Nephron (organoid): ENCODE data around the gene ENTPD8.

ENCODE experiments used
- H3K27ac Mint-ChIP-seq, 3 experiments: 2 replicates each; pipeline ENCODE4 v1.8.0; 2020; ENCODE audit warnings: mixed read lengths in 3 of 3, mild to moderate bottlenecking in 2 of 3, moderate library complexity in 1 of 3
- H3K27me3 Mint-ChIP-seq: 2 replicates; pipeline ENCODE4 v1.8.0; 2021; ENCODE audit warnings: low read depth, mild to moderate bottlenecking, moderate library complexity, mixed read lengths
- H3K36me3 Mint-ChIP-seq: 2 replicates; pipeline ENCODE4 v1.8.0; 2020; ENCODE audit warnings: low read depth, mixed read lengths
- H3K4me1 Mint-ChIP-seq: 2 replicates; pipeline ENCODE4 v1.8.0; 2020; ENCODE audit warnings: mixed read lengths
- H3K4me3 Mint-ChIP-seq, 3 experiments: 2 replicates each; pipeline ENCODE4 v1.8.0; 2020; ENCODE audit warnings: mild to moderate bottlenecking in 3 of 3, mixed read lengths in 3 of 3, moderate library complexity in 2 of 3
- H3K9me3 Mint-ChIP-seq: 2 replicates; pipeline ENCODE4 v1.8.0; 2020; ENCODE audit warnings: mixed read lengths
- TF ChIP-seq, protein P1 (sequence below), 3 experiments: fragments of 200-600 bp; sonication (generic); IDR thresholded peaks; one replicate each; pipeline ENCODE4 v1.5.0; 2021; ENCODE audit warnings: antibody characterized with exemption in 3 of 3; ENCODE audit not compliant: unreplicated experiment in 3 of 3

ENTPD8 gene

DNA sequence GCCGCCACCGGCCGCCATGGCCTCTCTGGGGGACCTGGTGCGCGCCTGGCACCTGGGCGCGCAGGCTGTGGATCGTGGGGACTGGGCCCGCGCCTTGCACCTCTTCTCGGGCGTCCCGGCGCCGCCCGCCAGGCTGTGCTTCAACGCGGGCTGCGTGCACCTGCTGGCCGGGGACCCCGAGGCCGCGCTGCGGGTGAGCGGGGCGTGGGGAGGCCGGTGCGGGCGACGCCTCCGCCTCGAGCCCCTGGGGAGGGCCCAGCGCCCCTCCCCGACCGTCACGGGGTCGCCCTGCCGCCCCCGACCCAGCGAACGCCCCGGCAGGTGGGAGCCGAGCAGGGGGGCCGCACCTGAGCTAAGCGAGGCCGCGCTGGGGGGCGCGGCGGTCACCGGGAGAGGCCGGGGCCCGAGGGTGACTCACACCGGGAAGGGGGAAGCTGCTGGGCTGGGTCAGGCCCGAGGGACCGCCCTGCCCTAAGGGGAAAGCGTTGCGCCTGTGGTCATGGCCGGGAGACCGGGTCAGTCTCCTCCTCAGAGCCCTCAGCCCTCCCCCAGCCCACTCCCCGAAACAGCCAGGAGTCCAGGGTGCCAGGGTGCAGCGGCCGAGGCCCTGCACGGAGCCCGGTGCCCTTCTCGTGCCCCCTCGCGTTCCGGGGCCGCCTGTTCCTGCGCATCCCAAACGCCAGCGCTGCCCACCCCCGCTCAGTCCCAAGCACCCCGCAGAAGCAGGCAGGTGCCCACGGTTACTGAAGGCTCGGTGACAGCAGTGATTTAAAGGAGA is 17.5 kb downstream of the ENTPD8 start:
- TF ChIP-seq, protein P1, sequence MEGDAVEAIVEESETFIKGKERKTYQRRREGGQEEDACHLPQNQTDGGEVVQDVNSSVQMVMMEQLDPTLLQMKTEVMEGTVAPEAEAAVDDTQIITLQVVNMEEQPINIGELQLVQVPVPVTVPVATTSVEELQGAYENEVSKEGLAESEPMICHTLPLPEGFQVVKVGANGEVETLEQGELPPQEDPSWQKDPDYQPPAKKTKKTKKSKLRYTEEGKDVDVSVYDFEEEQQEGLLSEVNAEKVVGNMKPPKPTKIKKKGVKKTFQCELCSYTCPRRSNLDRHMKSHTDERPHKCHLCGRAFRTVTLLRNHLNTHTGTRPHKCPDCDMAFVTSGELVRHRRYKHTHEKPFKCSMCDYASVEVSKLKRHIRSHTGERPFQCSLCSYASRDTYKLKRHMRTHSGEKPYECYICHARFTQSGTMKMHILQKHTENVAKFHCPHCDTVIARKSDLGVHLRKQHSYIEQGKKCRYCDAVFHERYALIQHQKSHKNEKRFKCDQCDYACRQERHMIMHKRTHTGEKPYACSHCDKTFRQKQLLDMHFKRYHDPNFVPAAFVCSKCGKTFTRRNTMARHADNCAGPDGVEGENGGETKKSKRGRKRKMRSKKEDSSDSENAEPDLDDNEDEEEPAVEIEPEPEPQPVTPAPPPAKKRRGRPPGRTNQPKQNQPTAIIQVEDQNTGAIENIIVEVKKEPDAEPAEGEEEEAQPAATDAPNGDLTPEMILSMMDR (IDR thresholded peaks at IDR 0.05; ENCODE audit: unreplicated experiment in 3 of 3), result peak in 1 of 3 experiments; percentile 40
- Mint-ChIP-seq H3K36me3 (no peaks in the 10 kb centered on the region), H3K27me3 (no peaks in the 10 kb centered on the region), H3K27ac (no peak overlapping the region), H3K4me3 (peak overlapping the region; percentile 77 to 85 (median 84)), H3K9me3 (no peaks in the 10 kb centered on the region), H3K4me1 (peaks cover 11% of the 10 kb centered on the region)

DNA sequence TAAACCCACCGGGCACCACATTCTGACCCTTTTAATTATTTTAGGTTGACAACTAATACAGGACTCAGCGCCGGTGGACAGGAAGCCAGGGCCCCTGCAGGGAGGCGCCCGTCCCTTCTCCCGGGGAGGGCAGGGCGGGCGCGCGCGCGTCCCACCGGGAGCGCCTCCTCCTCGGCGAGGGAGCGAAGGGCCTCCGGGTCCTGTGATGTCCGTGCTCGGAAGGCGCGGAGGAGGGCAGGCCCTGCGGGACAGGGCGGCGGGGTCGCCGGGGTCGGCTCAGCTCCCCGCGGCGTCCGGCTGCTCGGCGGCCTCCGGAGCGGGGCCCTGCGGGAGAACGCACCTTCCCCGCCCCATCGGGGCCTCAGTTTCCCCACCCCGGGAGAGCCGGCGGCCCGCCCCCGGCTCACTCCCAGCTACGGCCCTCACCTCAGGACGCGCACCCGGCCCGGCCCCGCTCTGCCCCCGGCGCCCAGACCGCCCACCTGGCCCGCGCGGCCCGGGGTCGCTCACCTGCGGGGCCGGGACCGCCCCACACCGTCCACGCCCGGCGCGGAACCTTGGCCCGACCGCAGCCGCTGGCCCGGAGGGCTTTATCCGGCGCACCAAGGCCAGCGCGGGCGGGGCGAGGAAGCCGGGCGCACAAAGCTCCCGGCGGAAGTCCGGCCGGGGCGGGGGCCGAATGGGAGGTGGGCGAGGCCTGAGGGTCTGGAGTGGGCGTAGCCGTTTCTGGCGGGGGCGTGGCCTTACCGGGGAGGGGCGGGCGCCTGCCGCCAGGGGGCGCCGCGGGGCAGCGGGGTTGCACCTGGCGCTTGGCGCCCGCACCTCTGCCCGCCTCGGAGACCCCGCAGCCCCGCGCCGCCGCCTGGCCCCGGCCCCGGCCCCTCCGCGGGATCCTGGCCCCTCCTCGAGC is 18.3 kb downstream of the ENTPD8 start, which contains the start of the genes EXD3 and NOXA1:
TSS of gene EXD3 (minus strand) at position 559 of the 910 bp plus-strand sequence. CDS start 27,805 bp downstream, outside the sequence.
TSS of gene NOXA1 (plus strand) at position 790 of the 910 bp plus-strand sequence. CDS start 137 bp downstream, outside the sequence.
- H3K4me1 Mint-ChIP-seq, result peaks cover 11% of the 10 kb centered on the region
- H3K36me3 Mint-ChIP-seq, result no peaks in the 10 kb centered on the region
- H3K4me3 Mint-ChIP-seq, result peak within 1 kb of the TSS; percentile 88 to 91 (median 88)
- H3K27me3 Mint-ChIP-seq, result no peaks in the 10 kb centered on the region
- TF ChIP-seq, protein P1 (IDR thresholded peaks at IDR 0.05; ENCODE audit: unreplicated experiment in 3 of 3), result peak; percentile 39 to 60 (median 56)
- peak within 1 kb of the TSS; percentile 22 to 53 (median 33) for H3K27ac Mint-ChIP-seq
- no peaks in the 10 kb centered on the region for H3K9me3 Mint-ChIP-seq

DNA sequence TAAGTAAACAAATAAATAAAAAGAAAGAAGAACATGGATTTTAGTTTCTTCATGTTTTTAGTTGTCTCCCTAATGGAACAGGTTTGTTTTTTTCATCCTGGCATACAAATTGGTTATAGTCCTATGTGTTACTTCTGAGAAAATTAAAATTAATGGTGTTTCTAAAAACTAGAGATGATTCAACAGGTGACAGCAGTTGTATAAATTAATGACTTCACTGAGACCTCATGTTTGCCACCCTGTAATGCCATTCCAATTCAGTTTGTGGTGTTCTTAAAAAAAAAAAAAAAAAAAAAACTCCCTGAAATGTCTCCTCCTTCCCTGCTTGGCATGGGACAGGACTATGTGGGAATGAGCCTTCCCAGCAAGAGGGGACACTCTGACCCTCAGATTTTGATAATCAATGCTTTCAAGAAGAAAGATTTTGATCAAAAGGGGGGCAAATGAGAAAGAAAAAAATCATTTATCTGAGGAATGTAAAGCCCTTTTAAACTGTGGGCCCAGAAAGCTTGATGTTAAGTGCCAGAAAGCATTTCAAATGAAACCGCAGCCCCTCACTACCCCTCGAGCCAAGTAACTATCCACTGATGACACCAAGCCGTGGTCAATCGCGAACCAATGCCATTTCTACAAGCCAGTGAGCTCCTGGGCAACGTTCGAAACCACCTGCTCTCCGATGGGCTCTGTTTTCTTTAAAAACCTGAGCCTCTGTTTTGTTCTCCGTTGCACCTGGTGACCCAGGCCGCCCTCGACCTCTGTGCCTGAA is 19.1 kb downstream of the ENTPD8 start:
- Mint-ChIP-seq H3K9me3 (no peaks in the 10 kb centered on the region), H3K27me3 (no peaks in the 10 kb centered on the region), H3K36me3 (no peaks in the 10 kb centered on the region), H3K4me3 (peak overlapping the region; percentile 88 to 91 (median 88)), H3K27ac (peak overlapping the region; percentile 22 to 33 (median 30)), H3K4me1 (peaks cover 11% of the 10 kb centered on the region)
- TF ChIP-seq, protein P1 (IDR thresholded peaks at IDR 0.05; ENCODE audit: unreplicated experiment in 3 of 3), result no peak

DNA sequence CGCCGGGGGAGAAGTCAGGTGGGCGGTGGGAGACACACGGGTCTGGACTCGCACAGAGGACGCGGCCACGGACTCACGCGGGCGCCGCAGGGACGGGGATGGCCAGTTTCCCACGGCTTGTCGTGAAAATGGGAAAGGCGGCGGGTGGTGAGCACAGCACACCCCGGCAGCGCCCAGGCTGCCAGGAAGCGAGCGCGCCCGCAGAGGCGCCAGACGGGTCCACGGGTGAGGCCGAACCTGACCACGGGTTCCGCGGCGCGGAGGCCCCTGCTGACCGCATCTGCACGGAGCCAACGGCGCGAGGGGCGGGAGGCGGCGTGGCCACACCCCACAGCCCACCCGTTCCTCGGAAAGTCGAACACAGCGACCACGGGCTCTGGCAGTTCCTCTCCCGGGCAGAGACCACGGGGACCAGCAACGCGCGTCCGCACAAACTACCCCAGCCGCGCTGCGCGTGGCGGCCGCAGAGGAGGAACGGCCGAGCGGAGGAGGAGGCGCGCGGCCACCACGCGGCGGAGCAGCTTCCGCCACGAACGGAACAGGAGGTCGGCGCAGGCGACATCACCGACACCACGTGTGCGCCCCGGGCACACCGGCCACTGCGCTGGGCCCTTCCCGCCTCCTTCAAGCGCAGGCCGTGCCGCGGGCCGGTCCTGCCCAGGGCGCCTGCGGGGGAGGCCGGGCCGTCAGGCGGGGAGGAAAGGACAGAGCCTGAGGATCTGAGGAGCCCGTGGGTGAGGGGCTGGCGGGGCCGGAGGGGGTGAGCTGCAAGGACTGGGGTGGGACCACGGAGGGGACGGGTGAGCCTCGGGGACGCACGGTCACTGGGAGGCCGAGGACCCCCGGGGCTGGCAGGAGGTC is 23.8 kb downstream of the ENTPD8 start:
- Mint-ChIP-seq H3K4me1 (peaks cover 12% of the 10 kb centered on the region), H3K4me3 (no peak overlapping the region), H3K27me3 (no peaks in the 10 kb centered on the region), H3K9me3 (no peaks in the 10 kb centered on the region), H3K36me3 (peaks cover 4% of the 10 kb centered on the region), H3K27ac (no peak overlapping the region)
- TF ChIP-seq, protein P1 (IDR thresholded peaks at IDR 0.05; ENCODE audit: unreplicated experiment in 3 of 3), result no peak
